Neural cell (in vitro differentiated cells): ENCODE measurements around the gene BATF3.

Experiments used
- CTCF ChIP-seq: fragments of 450-650 bp; IDR thresholded peaks from 2 replicates; pipeline ENCODE4 v1.5.1; 2014; ENCODE audit warnings: antibody characterized with exemption, mild to moderate bottlenecking, moderate library complexity; ENCODE audit not compliant: poor library complexity, severe bottlenecking
- EP300 ChIP-seq: fragments of 450-650 bp; conservative IDR thresholded peaks from 2 replicates; pipeline ENCODE4 v1.6.1; 2014; ENCODE audit warnings: antibody characterized with exemption, mild to moderate bottlenecking, moderate library complexity; ENCODE audit not compliant: poor library complexity, severe bottlenecking
- EZH2 ChIP-seq: fragments of 200-600, 300-800 bp; shearing (Covaris generic), sonication (generic); IDR thresholded peaks from 2 replicates; pipeline ENCODE4 v1.6.1; 2014; ENCODE audit warnings: antibody characterized with exemption, low read length, borderline replicate concordance, mild to moderate bottlenecking; ENCODE audit not compliant: insufficient read depth, poor library complexity, severe bottlenecking
- MXI1 ChIP-seq: fragments of 450-650 bp; conservative IDR thresholded peaks from 2 replicates; pipeline ENCODE4 v1.6.1; 2014; ENCODE audit warnings: antibody characterized with exemption, mild to moderate bottlenecking; ENCODE audit not compliant: poor library complexity, severe bottlenecking
- POLR2AphosphoS5 ChIP-seq: IDR thresholded peaks from 2 replicates; pipeline ENCODE4 v1.6.1; 2012
- RAD21 ChIP-seq: fragments of 450-650 bp; conservative IDR thresholded peaks from 2 replicates; pipeline ENCODE4 v1.6.1; 2014; ENCODE audit warnings: antibody characterized with exemption, mild to moderate bottlenecking, moderate library complexity
- SMC3 ChIP-seq: fragments of 450-650 bp; conservative IDR thresholded peaks from 2 replicates; pipeline ENCODE4 v1.6.1; 2014; ENCODE audit warnings: antibody characterized with exemption, mild to moderate bottlenecking, moderate library complexity; ENCODE audit not compliant: poor library complexity
- TAF1 ChIP-seq: IDR thresholded peaks from 2 replicates; pipeline ENCODE4 v1.6.1; 2012; ENCODE audit warnings: low read depth

DNA sequence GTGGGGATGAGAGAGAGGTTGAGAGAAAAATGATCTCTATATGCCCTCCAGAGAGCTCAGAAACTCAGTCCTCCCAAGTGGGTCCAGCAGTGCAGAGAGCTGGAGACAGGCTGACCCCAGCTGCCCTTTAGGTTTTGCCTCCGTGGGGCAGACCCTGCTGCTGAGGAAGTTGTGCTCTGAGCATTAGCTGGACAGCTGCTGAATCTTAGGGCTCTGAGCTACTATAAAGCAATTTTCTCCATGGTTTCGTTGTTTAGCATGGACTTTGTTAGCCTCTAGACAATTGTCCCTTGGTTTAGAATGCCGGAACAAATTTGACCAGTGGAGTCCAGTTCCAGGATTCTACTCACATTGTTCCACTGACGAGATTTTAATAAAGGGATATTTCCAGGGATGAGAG, 22.1 kb downstream of the BATF3 start:
- TF ChIP-seq RAD21 (no peak), EP300 (no peak), CTCF (no peak), POLR2AphosphoS5 (no peak), SMC3 (no peak), TAF1 (no peak), EZH2 (no peak), MXI1 (no peak)
